Fibroblast of skin of scalp (primary cell): ENCODE measurements around the gene PCLO.

Experiments used
- DNase-seq: peaks from one replicate; pipeline ENCODE4 v3.0.0-alpha.2; 2013

Gene PCLO

GRCh38 chr7:82821037-82821436, 341.6 kb downstream of the PCLO start:
- DNase-seq, result no peak

- no peak for DNase-seq
These were observed 344.5 kb downstream of the PCLO start for GRCh38 chr7:82818171-82818570.

- DNase-seq, result no peak
These were observed 346.4 kb downstream of the PCLO start for GRCh38 chr7:82816272-82816671.

GRCh38 chr7:82810558-82811259, 352.0 kb downstream of the PCLO start:
- DNase-seq, result peak; percentile 87

GRCh38 chr7:82808633-82809032, 354.1 kb downstream of the PCLO start:
- DNase-seq, result no peak

- peak; percentile 90 for DNase-seq
These were observed 357.1 kb downstream of the PCLO start for GRCh38 chr7:82805527-82805960.

GRCh38 chr7:82803411-82803810, 359.3 kb downstream of the PCLO start:
- no peak for DNase-seq

- peak; percentile 69 for DNase-seq
These were observed 372.6 kb downstream of the PCLO start for GRCh38 chr7:82789883-82790609.

- peak; percentile 58 for DNase-seq
These were observed 384.7 kb downstream of the PCLO start for GRCh38 chr7:82778021-82778420.

GRCh38 chr7:82762880-82763279, 399.8 kb downstream of the PCLO start:
- peak; percentile 3 for DNase-seq

GRCh38 chr7:82760831-82761230, 401.9 kb downstream of the PCLO start:
- no peak for DNase-seq

GRCh38 chr7:82760074-82760473, 402.6 kb downstream of the PCLO start:
- DNase-seq, result no peak

GRCh38 chr7:82755705-82756551, 406.8 kb downstream of the PCLO start:
- peak; percentile 68 for DNase-seq

GRCh38 chr7:82750007-82750406, 412.7 kb downstream of the PCLO start:
- DNase-seq, result no peak

- DNase-seq, result no peak
These were observed 416.9 kb downstream of the PCLO start for GRCh38 chr7:82745820-82746219.

- DNase-seq, result peak; percentile 62
These were observed 417.6 kb downstream of the PCLO start for GRCh38 chr7:82745117-82745516.

- DNase-seq, result no peak
These were observed 420.5 kb downstream of the PCLO start for GRCh38 chr7:82742163-82742562.

GRCh38 chr7:82741493-82741892, 421.2 kb downstream of the PCLO start:
- DNase-seq, result no peak

- DNase-seq, result peak; percentile 67
These were observed 422.3 kb downstream of the PCLO start for GRCh38 chr7:82740246-82740848.

- DNase-seq, result no peak
These were observed 426.1 kb downstream of the PCLO start for GRCh38 chr7:82736633-82737032.

GRCh38 chr7:82732677-82733076, 430.0 kb downstream of the PCLO start:
- no peak for DNase-seq

- peak; percentile 45 for DNase-seq
These were observed 433.3 kb downstream of the PCLO start for GRCh38 chr7:82729172-82730030.
